Liver (tissue), 9 donors: Measurements from ENCODE around the gene WSCD1. TPM values are rescaled to one million over a fixed set of nuclear protein-coding genes. Genes with fewer than 3 reads are reported as not detected.

Experiments used
- DNase-seq: peaks from one replicate; pipeline ENCODE4 v3.0.0-alpha.2; 2017; ENCODE audit warnings: low spot score
- H3K27ac ChIP-seq, 2 donors: one replicate each; pipeline ENCODE4 v1.7.0; 2013; ENCODE audit warnings: inconsistent platforms in 2 of 2, low read length in 2 of 2, control low read depth in 1 of 2, low read depth in 1 of 2, mild to moderate bottlenecking in 1 of 2
- H3K27me3 ChIP-seq, 4 donors: one replicate each; pipeline versions ENCODE4 v1.6.1 to v1.7.0; 2013; ENCODE audit warnings: low read length in 3 of 4, inconsistent platforms in 1 of 4, mild to moderate bottlenecking in 1 of 4, moderate library complexity in 1 of 4; ENCODE audit not compliant: control insufficient read depth in 4 of 4, insufficient read depth in 4 of 4
- H3K36me3 ChIP-seq, 4 donors: one replicate each; pipeline versions ENCODE4 v1.6.1 to v1.7.0; 2013; ENCODE audit warnings: low read length in 3 of 4, mild to moderate bottlenecking in 3 of 4, low read depth in 1 of 4, moderate library complexity in 1 of 4; ENCODE audit not compliant: control insufficient read depth in 4 of 4, insufficient read depth in 3 of 4
- H3K4me1 ChIP-seq, 4 donors: one replicate each; pipeline versions ENCODE4 v1.6.1 to v1.7.0; 2013; ENCODE audit warnings: low read length in 3 of 4, mild to moderate bottlenecking in 3 of 4, moderate library complexity in 1 of 4; ENCODE audit not compliant: control insufficient read depth in 4 of 4, insufficient read depth in 4 of 4
- H3K4me3 ChIP-seq, 3 donors: one replicate each; pipeline versions ENCODE4 v1.6.1 to v1.7.0; 2013; ENCODE audit warnings: low read length in 3 of 3, control low read depth in 1 of 3, low read depth in 1 of 3, mild to moderate bottlenecking in 1 of 3
- H3K9ac ChIP-seq, 2 donors: one replicate each; pipeline ENCODE4 v1.7.0; 2013; ENCODE audit warnings: low read length in 2 of 2, mild to moderate bottlenecking in 2 of 2, moderate library complexity in 2 of 2, control low read depth in 1 of 2, low read depth in 1 of 2
- H3K9me3 ChIP-seq, 4 donors: one replicate each; pipeline versions ENCODE4 v1.6.1 to v1.7.0; 2013; ENCODE audit warnings: low read length in 3 of 4; ENCODE audit not compliant: control insufficient read depth in 4 of 4
- EGR1 ChIP-seq, 2 donors: IDR thresholded peaks; 2 replicates each; pipeline ENCODE4 v1.6.1; 2016 to 2018; ENCODE audit warnings: antibody characterized with exemption in 2 of 2, low read depth in 2 of 2
- FOXA1 ChIP-seq: IDR thresholded peaks from 2 replicates; pipeline ENCODE4 v1.6.1; 2016; ENCODE audit warnings: antibody characterized with exemption
- FOXA2 ChIP-seq: IDR thresholded peaks from 2 replicates; pipeline ENCODE4 v1.6.1; 2016; ENCODE audit warnings: antibody characterized with exemption
- GABPA ChIP-seq, 2 donors: IDR thresholded peaks in 1 of 2; conservative IDR thresholded peaks in 1 of 2; 2 replicates each; pipeline ENCODE4 v1.6.1; 2016; ENCODE audit warnings: antibody characterized with exemption in 2 of 2, mild to moderate bottlenecking in 1 of 2, moderate library complexity in 1 of 2
- HNF4A ChIP-seq, 2 donors: conservative IDR thresholded peaks; 2 replicates each; pipeline ENCODE4 v1.6.1; 2016; ENCODE audit warnings: antibody characterized with exemption in 2 of 2, mild to moderate bottlenecking in 2 of 2
- HNF4G ChIP-seq: IDR thresholded peaks from 2 replicates; pipeline ENCODE4 v1.6.1; 2016; ENCODE audit warnings: antibody characterized with exemption
- JUND ChIP-seq, 2 donors: IDR thresholded peaks; 2 replicates each; pipeline ENCODE4 v1.6.1; 2016; ENCODE audit warnings: antibody characterized with exemption in 2 of 2
- NR2F2 ChIP-seq: IDR thresholded peaks from 2 replicates; pipeline ENCODE4 v1.6.1; 2016; ENCODE audit warnings: antibody characterized with exemption
- RAD21 ChIP-seq, 2 donors: IDR thresholded peaks; 2 replicates each; pipeline ENCODE4 v1.6.1; 2016; ENCODE audit warnings: antibody characterized with exemption in 2 of 2, mild to moderate bottlenecking in 2 of 2
- RXRA ChIP-seq, 2 donors: IDR thresholded peaks; 2 replicates each; pipeline ENCODE4 v1.6.1; 2017 to 2018; ENCODE audit warnings: antibody characterized with exemption in 2 of 2, mild to moderate bottlenecking in 1 of 2
- SP1 ChIP-seq: IDR thresholded peaks from 2 replicates; pipeline ENCODE4 v1.6.1; 2018; ENCODE audit warnings: antibody characterized with exemption, mild to moderate bottlenecking
- TAF1 ChIP-seq: conservative IDR thresholded peaks from 2 replicates; pipeline ENCODE4 v1.6.1; 2016; ENCODE audit warnings: antibody characterized with exemption, mild to moderate bottlenecking
- YY1 ChIP-seq: IDR thresholded peaks from 2 replicates; pipeline ENCODE4 v1.6.1; 2016; ENCODE audit warnings: antibody characterized with exemption, mild to moderate bottlenecking
- WGBS: extraction: QIAGEN DNeasy Blood & Tissue Kit; methylation state at CpG from one replicate; pipeline ENCODE4 v1.1.7; 2013; 5-methylcytosine and 5-hydroxymethylcytosine counted together
- polyA plus RNA-seq, 2 donors: library from polyadenylated mRNA; stranded (reverse) in 1 of 2; unstranded in 1 of 2; fragments of 200-250 nt in 1 of 2; fragments of >200 nt in 1 of 2; fragmentation: Nextera tagmentation in 1 of 2; extraction: Ambion mirVana in 1 of 2; gene quantifications; one replicate each; pipeline versions ENCODE4 v1.2.1 to v1.2.3, GENCODE V29; 2013 to 2015
- total RNA-seq, 2 donors: library from RNA; depleted of rRNA; stranded (reverse); fragments of >200 nt; gene quantifications; one replicate each; pipeline ENCODE4 v1.2.3, GENCODE V29; 2014
- TF ChIP-seq, protein P1 (sequence below): IDR thresholded peaks from 2 replicates; pipeline ENCODE4 v1.6.1; 2016; ENCODE audit warnings: antibody characterized with exemption
- TF ChIP-seq, protein P2 (sequence below): fragments of 150-350 bp; IDR thresholded peaks from 2 replicates; pipeline ENCODE4 v1.5.1; 2017; ENCODE audit warnings: improper control_type of control experiment, low read depth, low read length; ENCODE audit not compliant: missing input control
- TF ChIP-seq, protein P3 (sequence below): IDR thresholded peaks from 2 replicates; pipeline ENCODE4 v1.6.1; 2016; ENCODE audit warnings: antibody characterized with exemption, mild to moderate bottlenecking
- TF ChIP-seq, protein P4 (sequence below): IDR thresholded peaks from 2 replicates; pipeline ENCODE4 v1.6.1; 2016; ENCODE audit warnings: antibody characterized with exemption
- TF ChIP-seq, protein P5 (sequence below): IDR thresholded peaks from 2 replicates; pipeline ENCODE4 v1.6.1; 2016; ENCODE audit warnings: antibody characterized with exemption
- donor health status: healthy.
- donor health status: healthy.
- donor health status: healthy.
- donor health status: healthy.
- donor health status: healthy.

WSCD1 gene
- total and polyA plus RNA-seq, 4 donors, result 0.10 to 3.8 (median 1.3) TPM

DNA sequence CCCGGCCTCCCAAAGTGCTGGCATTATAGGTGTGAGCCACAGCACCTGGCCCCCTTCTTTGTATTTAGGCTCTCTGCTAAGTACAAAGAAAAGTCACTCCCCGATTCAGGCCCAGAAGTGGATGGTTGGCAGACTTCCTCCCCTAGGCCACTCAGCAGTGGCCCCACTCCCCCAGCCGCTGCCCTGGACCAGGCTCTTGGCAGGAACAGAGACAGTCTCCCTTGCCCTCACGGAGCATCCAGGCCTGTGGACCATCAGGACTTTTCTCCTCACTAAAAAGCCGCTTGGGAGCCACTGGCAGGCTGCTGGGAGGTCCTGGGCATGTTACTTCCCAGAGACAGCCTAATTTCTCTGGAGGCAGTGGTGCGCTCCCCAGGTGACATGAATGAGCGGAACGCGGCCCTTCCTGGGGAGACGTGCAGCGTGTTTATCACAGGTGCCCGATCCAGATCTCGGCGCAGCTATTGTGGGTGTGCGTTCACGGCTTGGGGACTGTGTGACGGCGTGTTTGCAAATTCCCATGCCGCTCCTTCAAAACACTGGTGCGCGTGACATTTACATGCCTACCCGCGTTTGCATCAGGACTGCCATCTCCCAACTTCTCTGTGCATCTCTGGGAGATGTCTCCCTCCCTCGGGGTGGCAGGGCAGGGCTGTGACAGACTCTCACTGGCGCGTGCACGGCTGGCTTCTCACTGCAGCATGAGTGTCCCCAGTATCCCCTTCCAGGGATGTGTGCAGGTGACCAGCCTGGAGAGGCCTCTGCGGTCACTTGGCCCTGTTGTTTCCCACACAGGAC lies 16.6 kb downstream of the WSCD1 start:
- Histone ChIP-seq H3K4me3 (no peak overlapping the region), H3K36me3 (no peaks in the 10 kb centered on the region), H3K27me3 (no peaks in the 10 kb centered on the region), H3K27ac (no peak overlapping the region), H3K4me1 (no peaks in the 10 kb centered on the region), H3K9ac (no peak overlapping the region), H3K9me3 (no peaks in the 10 kb centered on the region)
- WGBS, result 94% methylated on average over 28 of the region's 28 CpGs
- no peak for DNase-seq
- TF ChIP-seq HNF4G (no peak), GABPA (IDR thresholded peaks at IDR 0.05 in 1 of 2, conservative IDR thresholded peaks at IDR 0.05 in 1 of 2) (no peak), JUND (IDR thresholded peaks at IDR 0.05) (no peak), HNF4A (conservative IDR thresholded peaks at IDR 0.05) (no peak), RAD21 (IDR thresholded peaks at IDR 0.05) (no peak), YY1 (no peak), FOXA2 (no peak), EGR1 (IDR thresholded peaks at IDR 0.05; ENCODE audit: low read depth in 2 of 2) (no peak), TAF1 (no peak), NR2F2 (no peak), RXRA (IDR thresholded peaks at IDR 0.05) (no peak), SP1 (no peak), FOXA1 (no peak)
- TF ChIP-seq, protein P1, sequence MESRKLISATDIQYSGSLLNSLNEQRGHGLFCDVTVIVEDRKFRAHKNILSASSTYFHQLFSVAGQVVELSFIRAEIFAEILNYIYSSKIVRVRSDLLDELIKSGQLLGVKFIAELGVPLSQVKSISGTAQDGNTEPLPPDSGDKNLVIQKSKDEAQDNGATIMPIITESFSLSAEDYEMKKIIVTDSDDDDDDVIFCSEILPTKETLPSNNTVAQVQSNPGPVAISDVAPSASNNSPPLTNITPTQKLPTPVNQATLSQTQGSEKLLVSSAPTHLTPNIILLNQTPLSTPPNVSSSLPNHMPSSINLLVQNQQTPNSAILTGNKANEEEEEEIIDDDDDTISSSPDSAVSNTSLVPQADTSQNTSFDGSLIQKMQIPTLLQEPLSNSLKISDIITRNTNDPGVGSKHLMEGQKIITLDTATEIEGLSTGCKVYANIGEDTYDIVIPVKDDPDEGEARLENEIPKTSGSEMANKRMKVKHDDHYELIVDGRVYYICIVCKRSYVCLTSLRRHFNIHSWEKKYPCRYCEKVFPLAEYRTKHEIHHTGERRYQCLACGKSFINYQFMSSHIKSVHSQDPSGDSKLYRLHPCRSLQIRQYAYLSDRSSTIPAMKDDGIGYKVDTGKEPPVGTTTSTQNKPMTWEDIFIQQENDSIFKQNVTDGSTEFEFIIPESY, result no peak
- TF ChIP-seq, protein P2, sequence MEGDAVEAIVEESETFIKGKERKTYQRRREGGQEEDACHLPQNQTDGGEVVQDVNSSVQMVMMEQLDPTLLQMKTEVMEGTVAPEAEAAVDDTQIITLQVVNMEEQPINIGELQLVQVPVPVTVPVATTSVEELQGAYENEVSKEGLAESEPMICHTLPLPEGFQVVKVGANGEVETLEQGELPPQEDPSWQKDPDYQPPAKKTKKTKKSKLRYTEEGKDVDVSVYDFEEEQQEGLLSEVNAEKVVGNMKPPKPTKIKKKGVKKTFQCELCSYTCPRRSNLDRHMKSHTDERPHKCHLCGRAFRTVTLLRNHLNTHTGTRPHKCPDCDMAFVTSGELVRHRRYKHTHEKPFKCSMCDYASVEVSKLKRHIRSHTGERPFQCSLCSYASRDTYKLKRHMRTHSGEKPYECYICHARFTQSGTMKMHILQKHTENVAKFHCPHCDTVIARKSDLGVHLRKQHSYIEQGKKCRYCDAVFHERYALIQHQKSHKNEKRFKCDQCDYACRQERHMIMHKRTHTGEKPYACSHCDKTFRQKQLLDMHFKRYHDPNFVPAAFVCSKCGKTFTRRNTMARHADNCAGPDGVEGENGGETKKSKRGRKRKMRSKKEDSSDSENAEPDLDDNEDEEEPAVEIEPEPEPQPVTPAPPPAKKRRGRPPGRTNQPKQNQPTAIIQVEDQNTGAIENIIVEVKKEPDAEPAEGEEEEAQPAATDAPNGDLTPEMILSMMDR, result no peak
- TF ChIP-seq, protein P3, sequence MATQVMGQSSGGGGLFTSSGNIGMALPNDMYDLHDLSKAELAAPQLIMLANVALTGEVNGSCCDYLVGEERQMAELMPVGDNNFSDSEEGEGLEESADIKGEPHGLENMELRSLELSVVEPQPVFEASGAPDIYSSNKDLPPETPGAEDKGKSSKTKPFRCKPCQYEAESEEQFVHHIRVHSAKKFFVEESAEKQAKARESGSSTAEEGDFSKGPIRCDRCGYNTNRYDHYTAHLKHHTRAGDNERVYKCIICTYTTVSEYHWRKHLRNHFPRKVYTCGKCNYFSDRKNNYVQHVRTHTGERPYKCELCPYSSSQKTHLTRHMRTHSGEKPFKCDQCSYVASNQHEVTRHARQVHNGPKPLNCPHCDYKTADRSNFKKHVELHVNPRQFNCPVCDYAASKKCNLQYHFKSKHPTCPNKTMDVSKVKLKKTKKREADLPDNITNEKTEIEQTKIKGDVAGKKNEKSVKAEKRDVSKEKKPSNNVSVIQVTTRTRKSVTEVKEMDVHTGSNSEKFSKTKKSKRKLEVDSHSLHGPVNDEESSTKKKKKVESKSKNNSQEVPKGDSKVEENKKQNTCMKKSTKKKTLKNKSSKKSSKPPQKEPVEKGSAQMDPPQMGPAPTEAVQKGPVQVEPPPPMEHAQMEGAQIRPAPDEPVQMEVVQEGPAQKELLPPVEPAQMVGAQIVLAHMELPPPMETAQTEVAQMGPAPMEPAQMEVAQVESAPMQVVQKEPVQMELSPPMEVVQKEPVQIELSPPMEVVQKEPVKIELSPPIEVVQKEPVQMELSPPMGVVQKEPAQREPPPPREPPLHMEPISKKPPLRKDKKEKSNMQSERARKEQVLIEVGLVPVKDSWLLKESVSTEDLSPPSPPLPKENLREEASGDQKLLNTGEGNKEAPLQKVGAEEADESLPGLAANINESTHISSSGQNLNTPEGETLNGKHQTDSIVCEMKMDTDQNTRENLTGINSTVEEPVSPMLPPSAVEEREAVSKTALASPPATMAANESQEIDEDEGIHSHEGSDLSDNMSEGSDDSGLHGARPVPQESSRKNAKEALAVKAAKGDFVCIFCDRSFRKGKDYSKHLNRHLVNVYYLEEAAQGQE, result no peak
- TF ChIP-seq, protein P4, sequence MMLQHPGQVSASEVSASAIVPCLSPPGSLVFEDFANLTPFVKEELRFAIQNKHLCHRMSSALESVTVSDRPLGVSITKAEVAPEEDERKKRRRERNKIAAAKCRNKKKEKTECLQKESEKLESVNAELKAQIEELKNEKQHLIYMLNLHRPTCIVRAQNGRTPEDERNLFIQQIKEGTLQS, result no peak
- TF ChIP-seq, protein P5, sequence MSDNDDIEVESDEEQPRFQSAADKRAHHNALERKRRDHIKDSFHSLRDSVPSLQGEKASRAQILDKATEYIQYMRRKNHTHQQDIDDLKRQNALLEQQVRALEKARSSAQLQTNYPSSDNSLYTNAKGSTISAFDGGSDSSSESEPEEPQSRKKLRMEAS, result no peak
